ENCODE results near the gene CEP290.
"Not testable (repeated sequence)": the region's sequence is repeated elsewhere in the genome, so short reads cannot be mapped to it uniquely, and the experiment has no call there.

The CEP290 gene

DNA sequence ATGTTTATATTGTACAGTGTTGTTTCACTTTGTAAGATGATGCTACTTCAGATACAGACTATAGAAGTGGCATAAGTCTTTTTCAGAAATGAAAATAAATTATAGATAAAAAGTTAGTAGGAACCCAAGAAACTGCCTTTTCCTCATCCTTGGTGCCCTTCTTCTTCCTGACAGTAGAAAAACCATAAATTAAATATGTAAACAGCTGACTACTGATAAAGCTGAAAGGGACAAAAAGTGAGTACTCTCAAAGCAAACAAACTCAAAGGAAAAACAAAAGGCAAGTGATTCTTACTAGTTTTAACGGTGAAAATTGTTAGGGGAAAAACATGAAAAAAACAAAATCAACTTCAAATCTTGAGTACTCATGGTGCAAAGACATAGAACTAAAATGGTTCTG lies 104.1 kb downstream of the CEP290 start:
- DNase-seq (ENCODE audit: low read depth in 2 of 2): no peak

DNA sequence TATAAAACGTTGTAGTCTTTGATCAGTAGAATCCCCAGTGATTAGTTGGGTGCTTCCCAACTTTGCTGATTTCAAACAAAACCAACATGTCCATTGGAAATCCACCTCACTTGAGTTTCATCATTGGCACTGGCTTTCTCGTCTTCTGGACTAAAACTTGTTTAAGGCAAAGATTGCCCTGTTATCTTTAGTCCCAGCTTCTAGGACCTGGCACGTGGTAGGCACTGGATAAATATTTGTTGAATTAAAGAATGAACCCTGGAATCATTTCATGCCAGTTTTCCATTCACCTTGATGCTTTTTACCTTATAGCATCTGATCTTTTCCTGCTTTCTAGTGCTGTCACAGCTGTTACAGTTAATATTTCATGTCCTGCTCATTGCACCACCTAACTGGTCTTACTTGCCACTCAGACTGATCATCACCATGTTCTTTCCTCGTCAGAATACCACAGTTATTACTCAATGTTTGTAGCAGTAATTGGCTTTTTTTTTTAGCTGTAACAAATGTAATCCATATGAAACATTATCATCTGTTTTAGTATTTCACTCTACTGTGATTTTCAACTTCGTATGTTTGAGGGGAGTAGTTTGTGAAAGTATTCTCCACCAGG lies 105.4 kb downstream of the CEP290 start:
- DNase-seq (ENCODE audit: low read depth in 2 of 2): no peak

DNA sequence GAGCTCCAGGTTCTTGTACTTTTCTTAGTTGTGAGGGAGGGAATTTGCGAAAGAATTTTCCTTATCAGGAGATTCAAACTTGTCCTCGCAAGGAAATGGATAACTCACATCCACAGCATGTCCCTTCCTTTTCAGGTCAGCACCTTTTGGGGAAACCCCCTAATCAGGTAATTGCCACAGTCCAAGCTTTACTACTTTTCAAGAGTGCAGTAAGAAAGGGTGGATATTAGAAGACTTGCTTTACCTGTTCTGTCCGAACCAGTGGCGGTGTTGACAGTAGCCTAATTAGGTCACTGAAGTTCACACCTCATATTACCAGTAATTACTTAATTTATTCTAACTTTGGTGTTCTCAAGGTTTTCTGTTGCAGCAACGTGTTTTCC lies 106.0 kb downstream of the CEP290 start:
- DNase-seq (ENCODE audit: low read depth in 2 of 2): no peak

DNA sequence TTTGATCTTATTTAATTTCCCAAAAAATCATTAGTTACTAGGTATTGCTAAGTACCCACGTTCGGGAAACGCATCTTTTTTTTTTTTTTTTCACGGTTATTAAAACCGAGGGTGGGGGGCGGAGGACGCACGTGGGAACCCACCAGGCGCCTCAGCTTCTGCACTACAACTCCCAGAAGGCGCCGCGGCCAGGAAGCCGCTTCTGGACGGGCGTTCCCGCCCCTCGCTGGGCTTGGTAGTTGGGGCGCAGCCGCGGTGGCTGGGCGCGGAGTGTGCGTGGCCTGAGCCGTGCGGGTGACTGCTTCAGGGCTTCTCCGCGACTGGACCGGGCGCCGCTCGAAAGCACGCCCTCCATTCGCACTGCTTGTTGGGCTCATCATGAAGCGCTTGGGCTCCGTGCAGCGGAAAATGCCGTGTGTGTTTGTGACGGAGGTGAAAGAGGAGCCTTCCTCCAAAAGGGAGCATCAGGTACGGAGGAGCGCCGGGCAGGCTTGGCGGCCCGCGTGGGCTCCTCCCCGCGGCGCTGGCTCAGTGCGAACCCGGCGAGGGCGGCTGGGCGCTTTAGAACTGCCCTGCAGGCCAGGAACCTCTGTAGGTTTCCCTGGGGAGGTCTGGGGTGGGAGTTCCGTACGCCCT lies 106.5 kb downstream of the CEP290 start:
- peak; percentile 76 to 87 for DNase-seq (ENCODE audit: low read depth in 2 of 2)

DNA sequence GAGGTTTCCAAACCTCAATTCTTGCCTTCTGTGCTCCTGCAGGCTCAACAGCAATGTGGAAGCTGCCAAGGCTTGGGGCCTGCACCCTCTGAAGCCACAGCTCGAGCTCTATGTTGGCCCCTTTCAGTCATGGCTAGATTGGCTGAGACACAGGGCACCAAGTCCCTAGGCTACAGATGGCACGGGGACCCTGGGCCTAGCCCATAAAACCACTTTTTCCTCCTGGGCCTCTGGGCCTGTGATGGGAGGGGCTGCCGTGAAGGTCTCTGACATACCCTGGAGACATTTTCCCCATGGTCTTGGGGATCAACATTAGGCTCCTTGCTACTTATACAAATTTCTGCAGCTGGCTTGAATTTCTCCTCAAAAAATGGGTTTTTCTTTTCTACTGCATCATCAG lies 110.7 kb downstream of the CEP290 start:
- not testable (repeated sequence) for DNase-seq (ENCODE audit: low read depth in 2 of 2)

DNA sequence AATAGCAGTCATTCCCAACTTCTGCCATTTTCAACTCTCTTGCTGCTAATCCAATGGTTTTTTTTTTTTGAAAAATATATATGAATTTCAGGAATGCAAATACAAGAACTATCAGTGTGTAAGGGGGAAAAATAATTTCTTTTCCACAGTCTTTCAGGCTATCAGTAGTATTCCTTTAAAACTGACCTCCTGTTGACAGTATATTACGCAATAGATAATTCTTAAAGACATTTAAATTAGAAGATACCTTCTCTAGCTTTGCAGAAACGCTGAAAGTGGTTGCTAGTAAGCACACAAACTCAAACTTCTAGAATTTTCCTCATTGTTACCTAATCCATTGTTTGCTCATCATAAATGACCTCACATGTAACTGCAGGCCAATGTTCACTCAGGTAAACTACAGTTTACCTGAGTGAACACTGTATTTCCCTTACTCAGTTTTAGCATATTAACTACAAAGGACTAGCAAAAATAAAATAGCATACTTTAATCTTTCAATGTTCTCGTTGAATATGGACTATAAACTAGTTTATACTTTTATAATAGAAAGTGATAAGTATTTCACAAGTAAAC lies 112.7 kb downstream of the CEP290 start, which contains the start of gene C12orf50:
C12orf50 (minus strand) TSS at position 309 of the 573 bp plus-strand sequence. CDS start 2,439 bp downstream, outside the sequence.
- DNase-seq (ENCODE audit: low read depth in 2 of 2): no peak

DNA sequence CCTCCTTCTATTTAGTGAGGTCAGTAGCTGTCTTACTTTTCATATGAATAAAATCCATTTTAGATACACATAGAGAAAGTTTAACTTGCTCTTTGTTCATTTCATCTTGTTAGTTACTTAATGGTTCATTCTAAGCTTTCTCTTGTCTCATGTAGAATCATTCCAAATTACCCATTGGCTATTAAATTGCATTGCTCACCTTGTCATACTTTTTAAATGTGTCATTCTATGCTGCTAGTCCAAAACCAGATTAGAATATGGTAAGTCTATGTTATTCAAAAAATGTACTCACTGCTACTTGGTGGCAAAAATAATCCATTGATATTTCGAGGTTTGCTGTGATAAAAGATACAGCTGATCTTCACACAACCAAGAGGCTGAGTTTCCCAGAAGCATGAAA lies 115.7 kb downstream of the CEP290 start:
- DNase-seq (ENCODE audit: low read depth in 2 of 2): no peak

DNA sequence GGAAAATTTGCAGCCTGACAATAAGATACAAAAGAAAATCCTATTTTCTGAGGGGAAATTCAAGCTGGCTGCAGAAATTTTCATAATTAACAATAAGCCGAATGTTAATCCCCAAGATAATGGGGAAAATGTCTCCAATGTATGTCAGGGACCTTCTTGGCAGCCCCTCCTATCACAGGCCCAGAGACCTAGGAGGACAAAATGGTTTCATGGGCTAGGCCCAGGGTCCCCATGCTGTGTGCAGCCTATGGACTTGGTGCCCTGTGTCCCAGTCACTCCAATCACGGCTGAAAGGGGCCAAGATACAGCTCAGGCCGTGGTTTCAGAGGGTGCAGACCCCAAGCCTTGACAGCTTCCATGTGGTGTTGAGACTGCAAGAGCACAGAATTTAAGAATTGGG lies 123.9 kb downstream of the CEP290 start:
- DNase-seq (ENCODE audit: low read depth in 2 of 2): no peak

DNA sequence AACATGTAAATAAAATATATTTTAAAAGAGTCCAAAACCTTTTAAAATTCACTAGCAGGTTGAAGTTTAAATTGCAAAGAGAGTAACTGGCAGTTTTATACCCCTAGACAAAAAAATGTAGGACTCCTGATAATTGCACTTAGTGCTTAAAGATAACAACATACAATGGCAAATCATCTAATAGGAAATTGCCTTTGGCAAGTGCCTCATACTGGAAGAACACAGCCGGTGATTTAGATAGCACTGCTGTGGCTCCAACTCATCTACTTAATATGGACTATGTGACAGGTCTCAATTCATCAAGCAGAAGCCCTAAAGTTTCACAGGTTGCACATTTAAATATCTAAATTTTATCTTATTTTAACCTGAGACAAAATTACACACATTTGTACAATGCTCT lies 126.1 kb downstream of the CEP290 start:
- no peak for DNase-seq (ENCODE audit: low read depth in 2 of 2)

DNA sequence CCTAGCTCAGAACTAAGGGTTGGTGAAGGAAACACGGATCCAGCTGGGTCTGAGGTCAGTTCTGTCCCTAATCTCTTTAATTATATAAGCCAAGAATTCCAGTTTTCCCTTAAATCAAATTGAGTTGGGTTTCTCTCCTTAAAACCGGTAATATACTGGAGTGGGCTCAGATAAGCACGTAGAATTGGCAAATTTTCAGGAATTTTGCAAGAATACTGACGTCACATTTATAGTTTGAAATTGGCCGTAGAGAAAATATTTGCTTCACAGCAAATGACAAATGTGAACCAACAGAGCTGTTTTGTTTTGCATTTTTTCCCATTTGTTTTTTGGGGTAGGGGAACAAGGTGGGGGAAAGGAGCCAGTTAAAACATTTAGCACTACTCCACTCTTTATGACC lies 130.1 kb downstream of the CEP290 start:
- no peak for DNase-seq (ENCODE audit: low read depth in 2 of 2)

DNA sequence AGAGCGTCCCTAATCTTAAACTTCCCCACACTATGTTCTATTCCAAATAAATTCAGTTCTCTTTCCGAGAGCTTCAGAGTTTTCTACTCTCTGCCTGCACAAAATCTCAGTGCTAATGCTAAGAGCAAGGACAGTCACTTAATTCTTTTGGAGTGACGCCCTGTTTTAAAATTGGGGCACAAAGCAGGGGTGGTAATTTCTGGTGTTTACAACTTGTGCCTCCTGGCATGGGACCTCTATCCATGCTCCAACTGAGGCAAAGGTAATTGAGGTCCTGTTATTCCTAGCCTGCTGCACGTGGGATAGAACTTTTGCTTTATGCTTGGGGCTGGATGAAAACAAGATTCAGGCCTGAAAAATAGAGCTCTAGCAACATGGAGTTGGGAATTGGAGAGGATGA lies 135.5 kb downstream of the CEP290 start:
- no peak for DNase-seq (ENCODE audit: low read depth in 2 of 2)

DNA sequence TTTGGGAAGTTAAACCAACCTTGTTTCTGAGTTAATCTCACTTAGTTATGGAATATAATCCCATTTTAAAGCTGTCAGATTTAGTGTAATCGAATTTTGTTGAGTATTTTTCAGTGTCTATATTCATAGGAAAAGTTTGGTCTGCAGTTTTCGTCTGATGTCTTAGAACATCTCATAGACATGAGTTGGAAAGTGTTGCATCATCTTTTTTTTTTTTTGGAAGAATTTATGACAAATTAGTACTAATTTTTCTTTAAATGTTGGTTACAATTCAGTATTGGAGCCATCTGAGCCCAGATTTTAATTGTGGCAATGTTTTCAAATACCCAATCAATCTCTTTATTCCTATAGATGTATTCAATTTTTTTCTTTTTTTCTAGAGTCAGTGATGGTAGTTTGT lies 140.6 kb downstream of the CEP290 start:
- DNase-seq (ENCODE audit: low read depth in 2 of 2): no peak
